Breast epithelium (tissue), 4 donors: ENCODE measurements around the gene TCF7. TPM values are rescaled to one million over a fixed set of nuclear protein-coding genes. Genes with fewer than 3 reads are reported as not detected.
A peak's percentile ranks its signal among the peaks of the same experiment; 100 is the strongest.

Experiments
- DNase-seq, 2 donors: peaks; one replicate each; pipeline ENCODE4 v3.0.0-alpha.2; 2019; ENCODE audit warnings: low spot score in 2 of 2
- H3K27ac ChIP-seq, 2 donors: fragments of 200-600 bp; sonication (generic) in 1 of 2; one replicate each; pipeline ENCODE4 v1.5.1; 2016 to 2019; ENCODE audit warnings: mild to moderate bottlenecking in 1 of 2
- H3K27me3 ChIP-seq, 2 donors: fragments of 200-600 bp; sonication (generic) in 1 of 2; one replicate each; pipeline versions ENCODE4 v1.5.1 to v1.6.0; 2017 to 2019; ENCODE audit warnings: control low read depth in 1 of 2, mild to moderate bottlenecking in 1 of 2
- H3K36me3 ChIP-seq: fragments of 200-600 bp; one replicate; pipeline ENCODE4 v1.5.1; 2019
- H3K4me1 ChIP-seq, 2 donors: fragments of 200-600 bp; sonication (generic); one replicate each; pipeline ENCODE4 v1.5.1; 2016 to 2019; ENCODE audit warnings: control low read depth in 1 of 2
- H3K4me3 ChIP-seq, 3 donors: fragments of 200-600 bp; sonication (generic); 1 replicate in 2 of 3; 2 replicates in 1 of 3; pipeline ENCODE4 v1.5.1; 2016 to 2019; ENCODE audit warnings: mild to moderate bottlenecking in 3 of 3, moderate library complexity in 2 of 3
- H3K9me3 ChIP-seq, 2 donors: fragments of 200-600 bp; sonication (generic) in 1 of 2; one replicate each; pipeline ENCODE4 v1.5.1; 2016 to 2019; ENCODE audit warnings: control low read depth in 1 of 2
- POLR2A ChIP-seq: fragments of 450-650 bp; IDR thresholded peaks from one replicate; pipeline ENCODE4 v1.6.1; 2016; ENCODE audit warnings: antibody characterized with exemption, mild to moderate bottlenecking, moderate library complexity
- POLR2AphosphoS5 ChIP-seq, 3 donors: sonication (generic); formaldehyde crosslinking; IDR thresholded peaks; one replicate each; pipeline ENCODE4 v1.6.1; 2017; ENCODE audit warnings: antibody characterized with exemption in 3 of 3
- intact Hi-C: fragments of 100-400 bp; cut with DNase I; formaldehyde crosslinking; loops from one replicate; pipeline ENCODE4 v1.15.1; 2023; ENCODE audit warnings: low total_unique reads
- total RNA-seq, 3 donors: library from RNA; depleted of rRNA; stranded (reverse); fragments of >200 nt; gene quantifications; one replicate each; pipeline ENCODE4 v1.1.0, GENCODE V29; 2016
- TF ChIP-seq, protein P1 (sequence below), 3 donors: fragments of 450-650 bp; IDR thresholded peaks; one replicate each; pipeline ENCODE4 v1.5.1; 2016 to 2017; ENCODE audit warnings: antibody characterized with exemption in 3 of 3, mild to moderate bottlenecking in 3 of 3, moderate library complexity in 3 of 3

Gene TCF7
- total RNA-seq, 3 donors from 2014 or later: 2.1 to 8.0 (median 6.6) TPM

DNA sequence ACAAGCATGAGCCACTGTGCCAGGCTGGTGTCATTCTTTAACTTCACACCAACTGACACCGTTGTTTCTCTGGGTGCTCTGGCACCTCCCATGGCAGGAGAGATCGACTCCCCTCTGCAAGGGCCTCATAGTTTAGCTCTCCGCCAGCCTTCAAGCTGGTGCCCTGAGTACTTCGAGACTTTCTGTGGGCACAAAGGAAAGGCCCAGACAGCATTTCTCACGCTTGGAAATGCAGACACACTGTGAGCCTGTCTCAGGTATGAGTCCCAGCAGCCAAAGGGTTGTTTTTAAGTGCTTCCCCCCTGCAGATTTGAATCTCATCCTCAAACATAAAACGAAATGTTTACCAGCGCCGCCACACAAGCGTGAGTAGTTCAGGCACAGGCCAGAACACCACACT, 11.1 kb upstream of the TCF7 start:
- intact Hi-C loops: no loop called here
- TF ChIP-seq POLR2AphosphoS5 (IDR thresholded peaks at IDR 0.05) (no peak), POLR2A (no peak)
- TF ChIP-seq, protein P1, sequence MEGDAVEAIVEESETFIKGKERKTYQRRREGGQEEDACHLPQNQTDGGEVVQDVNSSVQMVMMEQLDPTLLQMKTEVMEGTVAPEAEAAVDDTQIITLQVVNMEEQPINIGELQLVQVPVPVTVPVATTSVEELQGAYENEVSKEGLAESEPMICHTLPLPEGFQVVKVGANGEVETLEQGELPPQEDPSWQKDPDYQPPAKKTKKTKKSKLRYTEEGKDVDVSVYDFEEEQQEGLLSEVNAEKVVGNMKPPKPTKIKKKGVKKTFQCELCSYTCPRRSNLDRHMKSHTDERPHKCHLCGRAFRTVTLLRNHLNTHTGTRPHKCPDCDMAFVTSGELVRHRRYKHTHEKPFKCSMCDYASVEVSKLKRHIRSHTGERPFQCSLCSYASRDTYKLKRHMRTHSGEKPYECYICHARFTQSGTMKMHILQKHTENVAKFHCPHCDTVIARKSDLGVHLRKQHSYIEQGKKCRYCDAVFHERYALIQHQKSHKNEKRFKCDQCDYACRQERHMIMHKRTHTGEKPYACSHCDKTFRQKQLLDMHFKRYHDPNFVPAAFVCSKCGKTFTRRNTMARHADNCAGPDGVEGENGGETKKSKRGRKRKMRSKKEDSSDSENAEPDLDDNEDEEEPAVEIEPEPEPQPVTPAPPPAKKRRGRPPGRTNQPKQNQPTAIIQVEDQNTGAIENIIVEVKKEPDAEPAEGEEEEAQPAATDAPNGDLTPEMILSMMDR (IDR thresholded peaks at IDR 0.05): no peak
- Histone ChIP-seq H3K4me3 (no peak overlapping the region), H3K9me3 (no peaks in the 10 kb centered on the region), H3K27me3 (no peaks in the 10 kb centered on the region), H3K27ac (no peak overlapping the region), H3K4me1 (peaks cover 0 to 5% of the 10 kb centered on the region in 2 donors), H3K36me3 (no peaks in the 10 kb centered on the region)
- DNase-seq: no peak

DNA sequence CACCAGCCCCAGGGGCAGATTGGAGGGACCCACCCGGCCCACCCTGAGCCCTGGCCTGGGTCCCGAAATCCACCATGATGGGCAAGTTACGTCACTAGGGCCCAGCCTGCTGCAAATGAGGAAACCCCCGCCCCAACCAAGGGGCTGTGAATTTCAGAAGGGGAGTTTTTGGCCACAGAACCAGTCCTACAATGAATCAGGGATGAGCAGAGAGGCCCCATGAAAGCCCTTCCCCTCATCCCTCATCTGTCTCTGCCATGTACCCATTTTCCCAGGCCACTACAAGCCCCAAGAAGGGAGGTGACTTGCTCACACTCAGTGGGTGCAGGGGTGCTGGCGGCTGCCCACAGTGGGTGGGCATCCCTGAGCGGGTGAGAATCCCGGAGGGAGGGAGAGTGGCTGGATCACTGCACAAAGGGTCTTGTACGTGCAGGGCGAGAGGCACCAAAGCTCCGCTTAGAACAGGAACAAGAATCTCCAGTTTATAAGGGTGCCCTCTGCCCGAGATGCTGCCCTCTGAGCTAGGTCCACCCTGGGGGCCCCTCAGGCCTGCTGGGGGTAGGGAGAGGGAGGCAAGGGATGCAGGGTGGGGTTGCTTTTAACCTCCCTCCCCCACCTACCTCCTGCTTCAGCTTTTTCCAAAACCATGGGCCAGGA, 10.4 kb upstream of the TCF7 start:
- no peak overlapping the region for H3K27ac ChIP-seq
- H3K4me1 ChIP-seq: peaks cover 0 to 5% of the 10 kb centered on the region in 2 donors
- H3K4me3 ChIP-seq: no peak overlapping the region
- TF ChIP-seq POLR2A (no peak), POLR2AphosphoS5 (IDR thresholded peaks at IDR 0.05) (no peak)
- TF ChIP-seq, protein P1 (IDR thresholded peaks at IDR 0.05): no peak
- no peaks in the 10 kb centered on the region for H3K9me3 ChIP-seq
- H3K36me3 ChIP-seq: no peaks in the 10 kb centered on the region
- intact Hi-C loops: no loop called here
- no peak for DNase-seq
- H3K27me3 ChIP-seq: no peaks in the 10 kb centered on the region

DNA sequence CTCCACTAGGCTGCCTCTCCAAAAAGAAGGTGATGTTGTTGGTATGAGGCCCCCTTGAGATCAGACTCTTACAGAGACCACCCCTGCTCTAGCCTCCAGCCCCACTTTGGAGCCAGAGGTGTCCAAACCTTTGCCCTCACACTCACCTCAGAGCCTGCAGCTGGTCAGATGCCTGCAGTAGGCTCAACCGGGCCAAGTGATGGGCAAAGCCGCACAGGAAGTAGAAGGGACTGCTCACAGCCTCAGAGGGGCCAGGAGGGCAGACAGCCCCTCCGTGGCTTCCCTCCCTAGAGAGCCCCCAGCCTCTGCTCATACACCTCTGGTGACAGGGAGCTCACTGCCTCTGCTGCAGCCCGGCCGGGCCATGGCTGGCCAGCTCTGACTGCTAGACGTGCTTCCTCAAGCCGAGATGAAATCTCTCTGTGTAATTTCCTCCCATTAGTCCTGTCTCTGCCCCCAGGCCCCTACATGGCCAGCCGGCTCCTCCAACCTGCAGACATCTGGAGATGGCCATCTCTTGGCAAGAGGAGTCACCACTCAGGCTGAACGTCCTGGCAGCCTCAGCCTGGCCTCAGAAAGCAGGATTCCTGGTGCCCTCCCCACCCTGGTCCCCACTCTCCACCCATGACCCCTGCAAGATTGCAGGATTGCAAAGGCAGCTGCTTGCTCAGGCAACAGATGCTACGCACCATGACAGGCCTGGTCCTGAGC, 7.3 kb upstream of the TCF7 start:
- intact Hi-C loops: no loop called here

DNA sequence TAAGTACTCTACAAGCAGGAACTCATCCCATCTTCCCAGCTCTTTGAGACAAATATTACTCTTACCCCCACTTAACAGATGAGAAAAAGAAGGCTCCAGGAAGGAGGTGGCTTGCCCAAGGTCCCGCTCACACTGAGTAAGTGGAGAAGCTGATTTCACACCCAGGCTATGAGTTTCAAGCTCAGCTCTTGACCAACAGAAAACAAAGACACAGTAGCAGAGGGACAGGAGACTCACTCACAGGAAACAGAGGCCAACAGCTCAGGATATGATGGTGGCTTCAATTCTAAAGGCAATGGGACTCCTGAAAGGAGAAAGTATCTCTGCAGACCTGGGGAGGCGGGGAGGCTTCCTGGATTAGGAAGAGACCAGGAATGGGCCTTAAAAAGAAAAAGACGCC, 6.7 kb upstream of the TCF7 start:
- Histone ChIP-seq H3K9me3 (no peaks in the 10 kb centered on the region), H3K27ac (peak overlapping the region in 1 of 2 donors; percentile 58), H3K4me3 (no peak overlapping the region), H3K27me3 (no peaks in the 10 kb centered on the region), H3K36me3 (no peaks in the 10 kb centered on the region), H3K4me1 (no peaks in the 10 kb centered on the region)
- intact Hi-C loops: no loop called here
- DNase-seq: no peak
- TF ChIP-seq POLR2A: no peak
- no peak for TF ChIP-seq POLR2AphosphoS5 (IDR thresholded peaks at IDR 0.05)
- TF ChIP-seq, protein P1 (IDR thresholded peaks at IDR 0.05): no peak

More for the DNA sequence above, 7.3 kb upstream of the TCF7 start:
- Histone ChIP-seq H3K27ac (peak overlapping the region in 1 of 2 donors; percentile 58), H3K36me3 (no peaks in the 10 kb centered on the region), H3K4me3 (no peak overlapping the region), H3K9me3 (no peaks in the 10 kb centered on the region), H3K4me1 (no peaks in the 10 kb centered on the region), H3K27me3 (no peaks in the 10 kb centered on the region)
- no peak for TF ChIP-seq POLR2A
- TF ChIP-seq, protein P1 (IDR thresholded peaks at IDR 0.05): no peak
- no peak for TF ChIP-seq POLR2AphosphoS5 (IDR thresholded peaks at IDR 0.05)
- DNase-seq: peak in 1 of 2 donors; percentile 77

DNA sequence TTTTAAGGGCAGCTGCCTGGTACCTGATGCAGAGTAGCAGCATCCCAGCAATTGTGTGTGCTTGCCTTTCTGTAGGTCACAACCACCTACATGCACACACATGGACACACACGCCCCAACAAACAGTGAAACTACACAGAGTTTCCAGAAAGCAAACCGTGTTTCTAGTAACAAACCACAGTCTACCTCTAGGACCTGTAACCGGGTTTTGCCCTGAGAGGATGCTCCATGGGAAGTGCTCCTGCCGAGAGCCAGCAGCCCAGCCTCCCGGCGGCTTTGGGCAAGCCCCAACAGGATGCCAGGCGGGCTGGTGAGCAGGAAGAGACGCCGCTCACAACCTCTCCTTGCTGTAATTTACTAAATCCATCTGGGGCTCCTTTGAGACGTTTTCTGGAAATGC, 4.1 kb upstream of the TCF7 start:
- no peak overlapping the region for H3K4me3 ChIP-seq
- H3K9me3 ChIP-seq: no peaks in the 10 kb centered on the region
- peaks cover 7 to 10% of the 10 kb centered on the region in 2 donors for H3K4me1 ChIP-seq
- TF ChIP-seq POLR2AphosphoS5 (IDR thresholded peaks at IDR 0.05) (no peak), POLR2A (no peak)
- TF ChIP-seq, protein P1 (IDR thresholded peaks at IDR 0.05): no peak
- no peak for DNase-seq
- H3K27me3 ChIP-seq: no peaks in the 10 kb centered on the region
- peak overlapping the region; percentile 54 to 75 for H3K27ac ChIP-seq
- no peaks in the 10 kb centered on the region for H3K36me3 ChIP-seq
- intact Hi-C loops: no loop called here
